ENCODE results near the gene CETP.

The CETP gene

GRCh38 chr16:56960681-56961281, 969 bp upstream of the CETP start:
- TF ChIP-seq, protein P1, sequence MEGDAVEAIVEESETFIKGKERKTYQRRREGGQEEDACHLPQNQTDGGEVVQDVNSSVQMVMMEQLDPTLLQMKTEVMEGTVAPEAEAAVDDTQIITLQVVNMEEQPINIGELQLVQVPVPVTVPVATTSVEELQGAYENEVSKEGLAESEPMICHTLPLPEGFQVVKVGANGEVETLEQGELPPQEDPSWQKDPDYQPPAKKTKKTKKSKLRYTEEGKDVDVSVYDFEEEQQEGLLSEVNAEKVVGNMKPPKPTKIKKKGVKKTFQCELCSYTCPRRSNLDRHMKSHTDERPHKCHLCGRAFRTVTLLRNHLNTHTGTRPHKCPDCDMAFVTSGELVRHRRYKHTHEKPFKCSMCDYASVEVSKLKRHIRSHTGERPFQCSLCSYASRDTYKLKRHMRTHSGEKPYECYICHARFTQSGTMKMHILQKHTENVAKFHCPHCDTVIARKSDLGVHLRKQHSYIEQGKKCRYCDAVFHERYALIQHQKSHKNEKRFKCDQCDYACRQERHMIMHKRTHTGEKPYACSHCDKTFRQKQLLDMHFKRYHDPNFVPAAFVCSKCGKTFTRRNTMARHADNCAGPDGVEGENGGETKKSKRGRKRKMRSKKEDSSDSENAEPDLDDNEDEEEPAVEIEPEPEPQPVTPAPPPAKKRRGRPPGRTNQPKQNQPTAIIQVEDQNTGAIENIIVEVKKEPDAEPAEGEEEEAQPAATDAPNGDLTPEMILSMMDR (IDR thresholded peaks at IDR 0.05; ENCODE audit: control insufficient read depth, extremely low read depth, insufficient read depth), result no peak
- no peak for DNase-seq (ENCODE audit: low read depth)
- H3K4me3 ChIP-seq (ENCODE audit: low read depth, low read length), result no peak overlapping the region

DNA sequence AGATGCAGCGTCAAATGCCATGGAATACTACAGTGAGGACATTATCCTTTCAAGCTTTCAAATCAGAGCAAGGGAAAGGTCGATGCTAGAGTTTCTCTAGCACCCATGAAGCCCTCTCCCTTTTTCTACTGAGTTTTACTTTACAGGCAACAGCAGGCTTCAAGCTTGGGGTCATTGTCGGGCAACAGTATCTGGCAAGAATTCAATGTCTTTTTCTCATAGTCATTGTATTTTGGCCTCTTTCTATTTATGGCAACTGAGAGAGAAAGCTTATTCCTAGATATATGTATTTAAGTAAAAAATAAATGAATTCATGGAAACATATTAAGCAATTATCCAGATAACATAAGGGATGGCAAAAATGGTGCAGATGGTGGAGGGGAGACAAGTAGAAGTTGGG, 364 bp upstream of the CETP start:
- no peak overlapping the region for H3K4me3 ChIP-seq (ENCODE audit: low read depth, low read length)
- TF ChIP-seq, protein P1 (IDR thresholded peaks at IDR 0.05; ENCODE audit: control insufficient read depth, extremely low read depth, insufficient read depth), result no peak
- DNase-seq (ENCODE audit: low read depth), result no peak

- TF ChIP-seq, protein P1 (IDR thresholded peaks at IDR 0.05; ENCODE audit: control insufficient read depth, extremely low read depth, insufficient read depth), result peak; percentile 99
- no peak overlapping the region for H3K4me3 ChIP-seq (ENCODE audit: low read depth, low read length)
- peak; percentile 41 for DNase-seq (ENCODE audit: low read depth)
Measured at GRCh38 chr16:56964243-56965148, 2.7 kb downstream of the CETP start.

DNA sequence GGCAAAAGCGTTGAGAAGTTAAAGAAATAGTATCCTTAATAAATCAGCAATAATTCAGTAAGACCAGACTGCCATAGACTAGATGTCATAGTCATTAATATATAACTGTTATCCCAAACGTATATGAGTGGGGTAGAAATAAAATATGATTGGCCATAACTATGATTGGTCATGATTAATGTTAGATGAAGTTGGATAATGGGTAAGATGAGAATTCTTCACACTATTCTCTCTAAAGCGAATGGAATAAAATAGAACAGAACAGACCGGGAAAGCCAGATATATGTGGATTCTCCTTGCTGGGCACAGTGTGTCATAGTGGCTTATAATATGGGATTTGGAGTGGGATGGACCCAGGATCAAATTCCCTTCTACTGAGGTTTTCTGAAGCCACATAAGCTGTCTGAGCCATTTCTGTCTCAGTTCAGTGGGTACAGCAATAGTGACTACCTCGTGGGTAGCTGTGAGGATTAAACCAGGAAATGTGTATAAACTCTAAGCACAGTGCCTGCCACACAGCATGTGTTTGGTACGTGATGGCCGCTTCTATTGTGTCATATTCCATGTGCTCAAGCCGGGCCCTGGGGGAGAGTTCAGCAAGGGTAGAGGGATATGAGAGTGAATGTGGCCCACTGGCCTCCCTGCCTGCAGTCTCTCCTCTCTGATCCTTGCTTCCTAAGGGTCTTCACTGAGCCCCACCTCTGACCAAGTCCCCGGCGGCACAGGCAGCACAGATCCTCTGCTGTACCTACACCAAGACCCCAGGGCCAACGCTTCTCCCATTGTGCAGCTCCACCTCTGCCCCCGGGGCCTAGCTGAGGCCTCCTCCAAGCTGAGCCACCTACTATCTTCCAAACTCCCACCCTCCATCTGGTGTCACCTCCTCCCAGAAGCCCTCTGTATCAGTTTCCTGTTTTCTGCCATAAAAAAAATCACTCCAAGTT, 3.7 kb downstream of the CETP start:
- DNase-seq (ENCODE audit: low read depth), result no peak
- no peak overlapping the region for H3K4me3 ChIP-seq (ENCODE audit: low read depth, low read length)
- TF ChIP-seq, protein P1 (IDR thresholded peaks at IDR 0.05; ENCODE audit: control insufficient read depth, extremely low read depth, insufficient read depth), result no peak

DNA sequence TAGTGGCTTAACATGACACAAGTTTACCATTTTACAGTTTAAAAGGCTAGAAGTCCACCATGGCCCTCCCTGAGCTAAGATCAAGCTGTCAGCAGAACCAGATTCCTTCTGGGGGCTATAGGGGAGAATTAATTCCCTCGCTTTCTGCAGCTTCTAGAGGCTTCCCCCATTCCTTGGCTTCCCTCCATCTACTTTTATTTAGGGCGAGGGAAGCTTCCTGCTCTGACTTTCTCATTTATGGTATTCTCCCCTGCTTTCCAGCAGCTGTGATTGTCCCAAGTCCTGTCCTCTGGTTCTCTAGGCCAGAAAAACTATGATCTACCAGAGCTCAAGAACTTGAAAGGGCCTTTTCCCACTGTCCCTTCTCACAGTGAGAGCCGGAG, 4.3 kb downstream of the CETP start:
- no peak for DNase-seq (ENCODE audit: low read depth)
- no peak overlapping the region for H3K4me3 ChIP-seq (ENCODE audit: low read depth, low read length)
- TF ChIP-seq, protein P1 (IDR thresholded peaks at IDR 0.05; ENCODE audit: control insufficient read depth, extremely low read depth, insufficient read depth), result no peak

DNA sequence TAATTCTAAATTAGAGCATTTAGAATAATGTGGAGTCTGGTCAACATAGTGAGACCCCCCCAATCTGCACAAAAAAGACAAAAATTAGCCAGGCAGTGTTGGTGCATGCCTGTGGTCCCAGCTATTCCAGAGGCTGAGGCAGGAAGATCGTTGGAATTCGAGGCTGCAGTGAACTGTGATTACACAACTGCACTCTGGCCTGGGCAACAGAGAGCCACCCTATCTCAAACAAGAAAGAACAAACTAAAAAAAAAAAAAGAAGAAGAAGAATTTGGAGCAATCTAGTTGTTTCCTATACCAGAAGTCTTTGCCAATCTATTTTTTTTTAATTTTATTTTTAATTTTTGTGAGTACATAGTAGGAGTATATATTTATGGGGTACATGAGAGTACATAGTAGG, 6.0 kb downstream of the CETP start:
- H3K4me3 ChIP-seq (ENCODE audit: low read depth, low read length), result no peak overlapping the region
- TF ChIP-seq, protein P1 (IDR thresholded peaks at IDR 0.05; ENCODE audit: control insufficient read depth, extremely low read depth, insufficient read depth), result no peak
- no peak for DNase-seq (ENCODE audit: low read depth)
